Measurements from ENCODE around the gene FMO2.

DNA sequence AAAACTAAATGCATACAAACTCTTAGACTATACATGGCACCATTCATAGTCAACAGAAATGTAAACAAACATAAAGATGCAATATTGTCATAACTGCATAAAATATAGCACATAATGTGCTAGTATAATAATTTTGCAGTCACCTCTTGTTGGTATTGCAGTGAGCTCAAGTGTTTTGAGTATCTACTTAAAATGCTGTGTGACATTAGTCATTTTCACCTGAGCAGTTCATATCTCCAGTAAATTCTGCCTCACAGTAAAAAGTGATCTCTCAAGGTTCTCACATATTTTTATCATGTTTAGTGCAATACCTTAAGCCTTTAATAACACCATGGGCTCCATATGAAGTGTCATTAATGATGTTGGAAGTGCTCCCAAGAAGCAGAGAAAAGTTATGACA lies 29.6 kb upstream of the FMO2 start:
- no peak for TF ChIP-seq EZH2 (IDR thresholded peaks at IDR 0.05; ENCODE audit: low read length)
- TF ChIP-seq, protein P1, sequence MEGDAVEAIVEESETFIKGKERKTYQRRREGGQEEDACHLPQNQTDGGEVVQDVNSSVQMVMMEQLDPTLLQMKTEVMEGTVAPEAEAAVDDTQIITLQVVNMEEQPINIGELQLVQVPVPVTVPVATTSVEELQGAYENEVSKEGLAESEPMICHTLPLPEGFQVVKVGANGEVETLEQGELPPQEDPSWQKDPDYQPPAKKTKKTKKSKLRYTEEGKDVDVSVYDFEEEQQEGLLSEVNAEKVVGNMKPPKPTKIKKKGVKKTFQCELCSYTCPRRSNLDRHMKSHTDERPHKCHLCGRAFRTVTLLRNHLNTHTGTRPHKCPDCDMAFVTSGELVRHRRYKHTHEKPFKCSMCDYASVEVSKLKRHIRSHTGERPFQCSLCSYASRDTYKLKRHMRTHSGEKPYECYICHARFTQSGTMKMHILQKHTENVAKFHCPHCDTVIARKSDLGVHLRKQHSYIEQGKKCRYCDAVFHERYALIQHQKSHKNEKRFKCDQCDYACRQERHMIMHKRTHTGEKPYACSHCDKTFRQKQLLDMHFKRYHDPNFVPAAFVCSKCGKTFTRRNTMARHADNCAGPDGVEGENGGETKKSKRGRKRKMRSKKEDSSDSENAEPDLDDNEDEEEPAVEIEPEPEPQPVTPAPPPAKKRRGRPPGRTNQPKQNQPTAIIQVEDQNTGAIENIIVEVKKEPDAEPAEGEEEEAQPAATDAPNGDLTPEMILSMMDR (optimal IDR thresholded peaks at IDR 0.05 in 1 of 3, IDR thresholded peaks at IDR 0.05 in 1 of 3, conservative IDR thresholded peaks at IDR 0.05 in 1 of 3; ENCODE audit: extremely low read depth in 1 of 3, insufficient read depth in 2 of 3, low read length in 3 of 3): no peak
